ENCODE results near the gene ZFAND4.
"Not testable (repeated sequence)": the region's sequence is repeated elsewhere in the genome, so short reads cannot be mapped to it uniquely, and the experiment has no call there.

The ZFAND4 gene

DNA sequence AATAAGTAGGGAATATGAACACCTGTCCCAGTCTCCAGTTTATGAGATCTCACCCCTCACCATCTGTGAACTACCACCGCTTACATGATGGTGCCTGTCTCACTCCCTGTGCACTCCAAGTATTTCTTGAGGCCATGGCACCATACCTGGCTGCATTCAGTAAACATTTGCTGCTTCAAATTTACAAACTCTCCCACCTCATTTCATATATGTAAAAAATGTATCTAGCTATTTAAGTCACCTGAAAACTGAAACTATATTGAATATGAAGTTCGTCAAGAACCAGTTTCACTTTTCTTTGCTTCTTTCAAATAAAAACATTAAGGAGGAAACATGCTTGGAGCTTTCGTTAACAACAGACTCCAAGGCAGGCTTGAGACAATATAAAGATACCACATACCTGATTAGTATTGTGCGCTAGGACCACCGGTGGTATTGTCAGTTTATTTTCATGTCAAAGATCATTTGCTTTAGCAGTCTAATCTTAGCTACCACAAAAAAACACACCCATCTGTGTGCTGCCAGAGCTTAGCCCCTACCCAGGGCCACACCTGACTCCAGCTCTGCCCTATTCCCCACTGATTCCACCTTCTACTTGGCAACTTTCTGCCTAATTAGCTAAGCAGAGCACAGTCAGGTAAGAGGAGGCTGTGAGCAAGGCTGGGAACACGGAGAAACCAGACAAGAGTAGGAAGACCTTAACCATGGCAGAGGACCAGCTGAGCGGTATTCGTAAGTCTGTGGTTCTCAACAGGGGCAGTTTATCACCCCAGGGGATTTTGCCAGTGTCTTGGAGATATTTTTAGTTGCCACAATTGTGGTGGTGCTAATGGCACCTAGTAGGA lies 92.0 kb downstream of the ZFAND4 start:
- DNase-seq (ENCODE audit: low read depth) = no peak
- H3K4me3 ChIP-seq (ENCODE audit: low read depth, low read length) = no peak overlapping the region
- TF ChIP-seq, protein P1, sequence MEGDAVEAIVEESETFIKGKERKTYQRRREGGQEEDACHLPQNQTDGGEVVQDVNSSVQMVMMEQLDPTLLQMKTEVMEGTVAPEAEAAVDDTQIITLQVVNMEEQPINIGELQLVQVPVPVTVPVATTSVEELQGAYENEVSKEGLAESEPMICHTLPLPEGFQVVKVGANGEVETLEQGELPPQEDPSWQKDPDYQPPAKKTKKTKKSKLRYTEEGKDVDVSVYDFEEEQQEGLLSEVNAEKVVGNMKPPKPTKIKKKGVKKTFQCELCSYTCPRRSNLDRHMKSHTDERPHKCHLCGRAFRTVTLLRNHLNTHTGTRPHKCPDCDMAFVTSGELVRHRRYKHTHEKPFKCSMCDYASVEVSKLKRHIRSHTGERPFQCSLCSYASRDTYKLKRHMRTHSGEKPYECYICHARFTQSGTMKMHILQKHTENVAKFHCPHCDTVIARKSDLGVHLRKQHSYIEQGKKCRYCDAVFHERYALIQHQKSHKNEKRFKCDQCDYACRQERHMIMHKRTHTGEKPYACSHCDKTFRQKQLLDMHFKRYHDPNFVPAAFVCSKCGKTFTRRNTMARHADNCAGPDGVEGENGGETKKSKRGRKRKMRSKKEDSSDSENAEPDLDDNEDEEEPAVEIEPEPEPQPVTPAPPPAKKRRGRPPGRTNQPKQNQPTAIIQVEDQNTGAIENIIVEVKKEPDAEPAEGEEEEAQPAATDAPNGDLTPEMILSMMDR (IDR thresholded peaks at IDR 0.05; ENCODE audit: low read depth, low read length, missing control alignments) = no peak
- in situ Hi-C loops (cut with HindIII; ENCODE audit: low sequenced_read_pairs) = no loop called here

DNA sequence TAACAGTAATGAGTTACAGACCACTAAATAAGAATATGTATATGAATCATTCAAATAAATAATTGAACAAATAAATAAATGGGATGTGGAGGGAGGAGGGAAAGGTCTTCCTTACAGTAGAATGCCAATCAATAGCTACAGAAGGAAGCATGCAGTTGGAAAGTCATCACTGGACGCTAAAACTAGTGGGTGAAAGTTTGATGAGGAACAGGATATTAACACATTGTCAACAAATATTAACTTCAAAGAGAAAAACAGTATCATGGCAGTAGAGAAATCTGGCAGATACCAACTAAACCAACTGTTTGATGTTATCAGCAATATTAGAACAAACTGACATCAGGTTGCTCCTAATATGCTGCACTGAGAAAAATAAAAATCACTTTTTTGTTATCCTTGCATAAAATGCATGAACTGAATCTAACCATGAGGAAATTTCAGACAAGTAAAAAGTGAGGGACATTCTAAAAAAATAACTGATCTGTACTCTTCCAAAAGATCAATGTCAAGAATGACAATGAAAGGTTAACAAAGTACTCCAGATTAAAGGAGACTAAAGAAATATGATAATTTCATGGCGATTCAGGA lies 94.1 kb downstream of the ZFAND4 start:
- no peak for DNase-seq (ENCODE audit: low read depth)
- H3K4me3 ChIP-seq (ENCODE audit: low read depth, low read length) = no peak overlapping the region
- TF ChIP-seq, protein P1 (IDR thresholded peaks at IDR 0.05; ENCODE audit: low read depth, low read length, missing control alignments) = no peak
- in situ Hi-C loops (cut with HindIII; ENCODE audit: low sequenced_read_pairs) = no loop called here

DNA sequence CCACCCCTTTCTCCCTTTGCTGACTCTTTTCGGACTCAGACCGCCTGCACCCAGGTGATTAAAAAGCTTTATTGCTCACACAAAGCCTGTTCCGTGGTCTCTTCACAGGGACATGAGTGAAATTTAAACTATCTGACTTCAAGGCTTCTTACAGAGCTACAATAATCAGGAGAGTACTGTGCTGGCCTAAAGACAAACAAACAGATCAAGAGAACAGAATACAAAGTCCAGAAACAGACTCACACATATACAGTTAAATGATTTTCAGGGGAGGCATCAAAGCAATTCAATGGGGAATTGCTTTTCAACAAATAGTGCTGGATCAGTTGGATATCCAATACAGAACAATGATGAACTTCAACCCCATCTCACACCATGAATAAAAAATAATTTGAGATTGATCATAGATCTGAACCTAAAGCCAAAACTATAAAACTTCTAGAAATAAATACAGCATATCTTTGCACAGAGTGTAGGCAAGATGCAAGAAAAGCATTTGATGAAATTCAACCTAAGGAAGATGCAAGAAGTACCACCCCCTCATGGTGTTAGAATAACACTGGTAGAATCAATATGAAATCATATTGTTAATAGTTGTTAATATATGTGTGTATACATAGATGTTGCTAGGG lies 96.5 kb downstream of the ZFAND4 start:
- in situ Hi-C loops (cut with HindIII; ENCODE audit: low sequenced_read_pairs) = no loop called here
- TF ChIP-seq, protein P1 (IDR thresholded peaks at IDR 0.05; ENCODE audit: low read depth, low read length, missing control alignments) = no peak
- no peak for DNase-seq (ENCODE audit: low read depth)
- H3K4me3 ChIP-seq (ENCODE audit: low read depth, low read length) = no peak overlapping the region

DNA sequence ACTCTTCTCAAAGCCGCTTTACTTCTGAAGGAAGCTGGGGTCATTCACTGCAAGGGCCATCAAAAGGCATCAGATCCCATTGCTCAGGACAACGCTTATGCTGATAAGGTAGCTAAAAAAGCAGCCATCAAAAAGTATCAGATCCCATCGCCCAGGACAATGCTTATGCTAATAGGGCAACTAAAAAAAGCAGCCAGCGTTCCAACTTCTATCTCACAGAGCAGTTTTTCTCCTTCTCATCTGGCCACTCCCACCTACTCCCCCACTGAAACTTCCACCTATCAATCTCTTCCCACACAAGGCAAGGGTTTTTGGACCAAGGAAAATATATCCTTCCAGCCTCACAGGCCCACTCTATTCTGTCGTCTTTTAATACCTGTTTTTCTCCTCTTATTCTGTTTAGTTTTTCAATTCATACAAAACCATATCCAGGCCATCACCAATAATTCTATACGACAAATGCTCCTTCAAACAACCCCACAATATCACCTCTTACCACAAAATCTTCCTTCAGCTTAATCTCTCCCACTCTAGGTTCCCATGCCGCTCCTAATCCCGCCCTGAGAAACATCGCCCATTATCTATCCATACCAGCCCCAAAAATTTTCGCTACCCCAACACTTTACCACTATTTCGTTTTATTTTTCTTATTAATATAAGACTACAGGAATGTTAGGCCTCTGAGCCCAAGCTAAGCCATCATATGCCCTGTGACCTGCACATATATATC lies 97.4 kb downstream of the ZFAND4 start:
- H3K4me3 ChIP-seq (ENCODE audit: low read depth, low read length); in situ Hi-C loops (cut with HindIII; ENCODE audit: low sequenced_read_pairs); DNase-seq (ENCODE audit: low read depth): not testable (repeated sequence)

DNA sequence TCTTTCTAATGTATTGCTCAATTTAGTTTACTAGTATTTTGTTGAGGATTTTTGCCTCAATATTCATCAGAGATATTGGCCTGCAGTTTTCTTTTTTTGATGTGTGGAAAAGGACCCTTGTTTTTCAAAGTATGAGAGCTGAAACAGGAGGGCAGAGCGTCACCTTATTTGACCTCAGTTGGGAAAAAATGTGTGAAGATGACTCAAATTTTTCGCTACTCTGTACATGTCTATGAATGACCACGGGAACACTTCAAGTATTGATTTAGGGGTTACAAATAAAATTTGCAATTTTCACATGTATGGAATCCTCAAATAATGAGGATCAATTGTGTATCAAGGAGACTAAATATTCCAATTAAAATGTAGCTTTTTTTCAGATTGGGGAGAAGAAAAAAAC lies 103.1 kb downstream of the ZFAND4 start:
- in situ Hi-C loops (cut with HindIII; ENCODE audit: low sequenced_read_pairs) = loop anchor here (10.0 kb wide), 1 partner anchor 65 kb away; no protein-coding TSS in a partner anchor
- TF ChIP-seq, protein P1 (IDR thresholded peaks at IDR 0.05; ENCODE audit: low read depth, low read length, missing control alignments) = no peak
- no peak for DNase-seq (ENCODE audit: low read depth)
- no peak overlapping the region for H3K4me3 ChIP-seq (ENCODE audit: low read depth, low read length)

DNA sequence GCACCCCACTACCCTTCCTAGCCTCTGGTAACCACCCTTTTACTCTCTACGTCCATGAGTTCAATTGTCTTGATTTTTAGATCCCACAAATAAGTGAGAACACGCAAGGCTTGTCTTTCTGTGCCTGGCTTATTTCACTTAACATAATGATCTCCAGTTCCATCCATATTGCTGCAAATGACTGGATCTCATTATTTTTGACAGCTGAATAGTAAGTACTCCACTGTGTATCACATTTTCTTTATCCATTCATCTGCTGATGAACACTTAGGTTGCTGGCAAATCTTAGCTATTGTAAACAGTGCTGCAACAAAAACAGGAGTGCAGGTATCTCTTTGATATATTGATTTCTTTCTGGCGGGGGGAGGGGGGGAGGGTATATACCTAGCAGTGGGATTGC lies 106.2 kb downstream of the ZFAND4 start:
- no peak for DNase-seq (ENCODE audit: low read depth)
- H3K4me3 ChIP-seq (ENCODE audit: low read depth, low read length) = no peak overlapping the region
- in situ Hi-C loops (cut with HindIII; ENCODE audit: low sequenced_read_pairs) = loop anchor here (10.0 kb wide), 1 partner anchor 62 kb away; no protein-coding TSS in a partner anchor
- TF ChIP-seq, protein P1 (IDR thresholded peaks at IDR 0.05; ENCODE audit: low read depth, low read length, missing control alignments) = no peak
